Activated CD8-positive, alpha-beta T cell treated with anti-CD3 and anti-CD28 coated beads for 36 hours (primary cell): ENCODE data around the gene CSNK1A1. TPM values are rescaled to one million over a fixed set of nuclear protein-coding genes. Genes with fewer than 3 reads are reported as not detected.

Experiments used
- ATAC-seq: fragments of 200-7000 bp; cut with Tn5 transposase; one replicate; pipeline ENCODE4 v1.10.0; 2021; ENCODE audit warnings: mild to moderate bottlenecking, moderate library complexity
- CTCF ChIA-PET: fragments of 350-600 bp; sonication (Branson Sonifier 250); formaldehyde crosslinking; loops from one replicate; lab custom pipeline; 2021; ENCODE audit warnings: antibody characterized with exemption; lab: Charles Lee
- POLR2A ChIA-PET: fragments of 350-600 bp; sonication (Branson Sonifier 250); formaldehyde crosslinking; loops from one replicate; lab custom pipeline; 2021; ENCODE audit warnings: antibody characterized with exemption; lab: Charles Lee
- DNase-seq: peaks from one replicate; pipeline ENCODE4 v3.0.0-alpha.2; 2020
- H3K27ac Mint-ChIP-seq: one replicate; pipeline ENCODE4 v1.8.0; 2021; ENCODE audit warnings: mild to moderate bottlenecking, mixed read lengths
- H3K27me3 Mint-ChIP-seq: one replicate; pipeline ENCODE4 v1.8.0; 2021; ENCODE audit warnings: mixed read lengths
- H3K36me3 Mint-ChIP-seq: one replicate; pipeline ENCODE4 v1.8.0; 2021; ENCODE audit warnings: low read depth, mixed read lengths
- H3K4me1 Mint-ChIP-seq: one replicate; pipeline ENCODE4 v1.8.0; 2021; ENCODE audit warnings: low read depth, mixed read lengths
- H3K4me3 Mint-ChIP-seq: one replicate; pipeline ENCODE4 v1.8.0; 2021; ENCODE audit warnings: mild to moderate bottlenecking, moderate library complexity, mixed read lengths
- H3K9me3 Mint-ChIP-seq: one replicate; pipeline ENCODE4 v1.8.0; 2021; ENCODE audit warnings: mixed read lengths
- CTCF ChIP-seq: fragments of 200-600 bp; IDR thresholded peaks from one replicate; pipeline ENCODE4 v1.8.0; 2022; ENCODE audit warnings: antibody characterized with exemption, mild to moderate bottlenecking
- intact Hi-C: fragments of 100-400 bp; cut with micrococcal nuclease; formaldehyde crosslinking; loops from one replicate; pipeline ENCODE4 v1.10.0; 2022
- total RNA-seq, 2 experiments: library from RNA; stranded (reverse); gene quantifications; one replicate each; pipeline ENCODE4 v1.2.3, GENCODE V29; 2021

The CSNK1A1 gene
- total RNA-seq, 2 experiments from 2014 or later, result 154 to 168 TPM

GRCh38 chr5:149472399-149472798 lies 78.8 kb downstream of the CSNK1A1 start:
- ChIA-PET POLR2A (interaction anchor here (0.6 kb wide), 1 partner anchor 25 kb away, joined by 4 read pairs; no protein-coding TSS in a partner anchor), CTCF (interaction anchor here (1.0 kb wide), 1 partner anchor 30 kb away, joined by 3 read pairs; no protein-coding TSS in a partner anchor)
- TF ChIP-seq CTCF, result no peak

GRCh38 chr5:149471406-149472183 lies 79.6 kb downstream of the CSNK1A1 start:
- Mint-ChIP-seq H3K4me3 (no peak overlapping the region), H3K36me3 (no peaks in the 10 kb centered on the region), H3K9me3 (no peaks in the 10 kb centered on the region), H3K27me3 (peaks cover 3% of the 10 kb centered on the region), H3K27ac (no peak overlapping the region), H3K4me1 (no peaks in the 10 kb centered on the region)
- intact Hi-C loops, result no loop called here
- no peak for TF ChIP-seq CTCF
- ChIA-PET POLR2A (no interaction called here), CTCF (interaction anchor here (1.0 kb wide), 1 partner anchor 29 kb away, joined by 3 read pairs; no protein-coding TSS in a partner anchor)
- ATAC-seq, result no peak
- no peak for DNase-seq

More at GRCh38 chr5:149472399-149472798, 78.8 kb downstream of the CSNK1A1 start:
- H3K36me3 Mint-ChIP-seq, result no peaks in the 10 kb centered on the region
- H3K27ac Mint-ChIP-seq, result no peak overlapping the region
- no peak overlapping the region for H3K4me3 Mint-ChIP-seq
- no peaks in the 10 kb centered on the region for H3K9me3 Mint-ChIP-seq
- ATAC-seq, result no peak
- H3K27me3 Mint-ChIP-seq, result peaks cover 3% of the 10 kb centered on the region
- intact Hi-C loops, result no loop called here
- DNase-seq, result no peak
- no peaks in the 10 kb centered on the region for H3K4me1 Mint-ChIP-seq

- ChIA-PET POLR2A (no interaction called here), CTCF (no interaction called here)
- no peaks in the 10 kb centered on the region for H3K4me1 Mint-ChIP-seq
- intact Hi-C loops, result no loop called here
- no peak overlapping the region for H3K4me3 Mint-ChIP-seq
- no peak for TF ChIP-seq CTCF
- no peaks in the 10 kb centered on the region for H3K36me3 Mint-ChIP-seq
- H3K27me3 Mint-ChIP-seq, result peaks cover 3% of the 10 kb centered on the region
- no peak for ATAC-seq
- no peak for DNase-seq
- no peak overlapping the region for H3K27ac Mint-ChIP-seq
- no peaks in the 10 kb centered on the region for H3K9me3 Mint-ChIP-seq
These were observed 80.3 kb downstream of the CSNK1A1 start for GRCh38 chr5:149470942-149471341.

GRCh38 chr5:149466457-149466972 lies 84.7 kb downstream of the CSNK1A1 start:
- peak; percentile 51 for DNase-seq
- POLR2A ChIA-PET, result no interaction called here
- intact Hi-C loops, result no loop called here

More at GRCh38 chr5:149466457-149466972, 84.7 kb downstream of the CSNK1A1 start:
- TF ChIP-seq CTCF, result no peak
- Mint-ChIP-seq H3K4me1 (no peaks in the 10 kb centered on the region), H3K27me3 (peaks cover 3% of the 10 kb centered on the region), H3K4me3 (no peak overlapping the region), H3K9me3 (no peaks in the 10 kb centered on the region), H3K27ac (no peak overlapping the region), H3K36me3 (no peaks in the 10 kb centered on the region)
- CTCF ChIA-PET, result interaction anchor here (1.3 to 1.5 kb wide), 3 partner anchors 11 to 98 kb away, joined by 3 to 4 read pairs (median 3); no protein-coding TSS in a partner anchor
- peak; percentile 62 for ATAC-seq
